LoVo (cell line): ENCODE data around the gene PDIA6.
"Not testable (repeated sequence)": the region's sequence is repeated elsewhere in the genome, so short reads cannot be mapped to it uniquely, and the experiment has no call there.

Experiments
- DNase-seq: peaks from one replicate; pipeline ENCODE4 v3.0.0-alpha.2; 2016; ENCODE audit warnings: low spot score

The PDIA6 gene

DNA sequence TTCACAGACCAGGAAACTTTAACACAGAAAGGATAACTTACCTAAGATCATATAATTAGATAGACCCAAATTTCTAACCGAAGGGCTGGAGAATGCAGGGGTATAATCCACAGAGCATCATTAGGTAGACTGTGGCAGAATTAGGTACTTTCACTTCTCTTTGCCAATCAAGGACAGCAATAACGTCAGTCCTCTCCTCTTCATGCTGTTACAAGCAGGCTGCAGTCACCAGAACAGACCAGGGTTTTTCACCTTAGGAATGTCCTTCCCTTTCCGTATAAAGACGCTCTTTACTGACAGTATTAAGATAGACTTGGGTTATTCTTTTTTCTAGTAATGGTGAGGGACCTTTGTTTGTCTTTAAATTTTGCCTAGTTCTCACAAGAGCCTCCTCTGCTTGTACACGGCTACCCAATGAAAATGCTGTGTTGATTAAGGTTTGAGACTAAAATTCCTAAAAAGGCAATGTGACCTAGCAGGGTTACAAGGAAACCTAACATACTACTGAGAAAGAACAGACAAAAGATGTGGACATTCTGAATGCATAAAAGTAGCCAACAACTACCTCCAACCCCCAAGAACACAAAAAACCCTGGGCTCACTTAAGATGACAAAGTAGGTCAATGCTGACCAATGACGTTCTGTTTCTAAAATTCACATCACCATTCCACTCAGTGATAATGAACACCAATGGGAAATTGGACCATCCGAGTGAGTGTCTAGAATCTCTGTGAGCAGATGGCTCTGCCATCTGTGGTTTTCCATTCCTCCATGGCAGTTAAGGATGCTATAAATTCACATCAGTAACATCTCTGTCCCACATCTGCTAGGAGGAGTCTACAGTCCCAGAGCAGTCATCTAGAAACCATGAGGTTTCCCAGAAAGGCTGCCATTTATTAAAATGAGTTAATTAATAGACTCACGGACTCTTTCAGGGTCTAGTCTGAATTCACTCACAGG lies 2.1 kb downstream of the PDIA6 start:
- DNase-seq = no peak

DNA sequence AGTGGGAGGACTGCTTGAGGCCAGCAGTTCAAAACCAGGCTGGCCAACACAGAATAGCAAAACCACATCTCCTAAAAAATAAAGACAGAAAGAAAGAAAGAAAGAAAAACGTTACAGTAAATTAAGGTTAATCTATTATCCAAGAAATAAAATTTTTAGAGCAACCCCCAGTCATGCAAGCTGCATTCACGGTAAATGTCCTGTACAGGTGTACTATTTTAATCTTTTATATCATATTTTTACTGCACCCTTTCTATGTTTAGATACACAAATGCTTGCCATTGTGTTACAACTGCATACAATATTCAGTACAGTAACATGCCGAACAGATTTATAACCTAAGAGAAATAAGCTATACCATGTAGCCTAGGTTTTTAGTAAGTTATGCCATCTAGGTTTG lies 6.0 kb downstream of the PDIA6 start:
- no peak for DNase-seq

DNA sequence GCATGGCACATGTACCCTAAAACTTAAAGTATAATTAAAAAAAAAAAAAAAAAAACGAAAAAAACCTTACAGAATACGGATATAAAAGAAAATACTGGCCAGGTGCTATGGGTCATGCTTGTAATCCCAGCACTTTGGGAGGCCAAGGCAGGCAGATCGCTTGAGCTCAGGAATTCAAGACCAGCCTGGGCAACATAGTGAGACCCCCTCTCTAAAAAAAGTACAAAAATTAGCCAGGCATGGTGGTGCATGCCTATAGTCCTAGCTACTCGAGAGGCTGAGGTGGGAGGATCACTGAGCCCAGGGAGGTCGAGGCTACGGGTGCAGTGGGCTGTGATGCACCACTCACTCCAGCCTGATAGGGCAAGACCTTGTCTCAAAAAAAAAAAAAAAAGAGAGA lies 6.6 kb downstream of the PDIA6 start:
- not testable (repeated sequence) for DNase-seq

GRCh38 chr2:10802657-10803056 lies 9.9 kb downstream of the PDIA6 start:
- no peak for DNase-seq

DNA sequence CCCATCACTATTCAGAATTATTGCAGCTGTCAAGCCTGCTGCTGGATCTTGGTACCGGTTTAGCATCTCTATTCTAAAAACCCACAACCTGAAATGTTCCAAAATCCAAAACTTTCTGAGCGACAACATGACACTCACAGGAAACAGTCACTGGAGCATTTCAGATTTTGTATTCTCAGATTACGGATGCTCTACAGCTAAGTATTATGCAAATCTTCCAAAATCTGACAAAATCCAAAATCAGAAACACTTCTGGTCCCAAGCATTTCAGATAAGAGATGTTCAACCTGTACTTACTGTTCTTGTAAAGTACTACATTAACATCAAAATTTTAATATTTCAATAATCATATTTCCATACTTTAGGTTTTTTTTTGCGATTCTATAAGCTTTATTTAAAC lies 12.4 kb downstream of the PDIA6 start:
- DNase-seq = no peak

- DNase-seq = no peak
Measured at GRCh38 chr2:10798783-10799182, 13.8 kb downstream of the PDIA6 start.

DNA sequence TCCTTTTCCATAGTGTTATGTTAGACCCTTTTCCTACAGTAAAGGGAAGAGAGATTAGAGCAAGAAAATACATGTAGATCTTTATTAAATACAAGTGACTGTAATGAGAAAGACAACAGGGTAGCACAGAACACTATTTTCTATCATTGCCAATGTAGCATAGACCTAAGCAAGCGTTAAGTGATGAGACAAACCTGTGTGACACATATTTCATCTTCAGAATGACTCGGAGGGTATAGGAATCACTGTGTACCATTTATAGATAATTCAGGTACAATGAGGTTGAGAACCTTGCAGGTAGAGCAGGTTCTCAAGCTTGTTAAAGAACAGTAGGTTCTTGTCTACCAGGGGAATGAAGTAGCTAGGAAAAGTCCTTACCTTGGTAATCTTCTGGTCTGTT lies 15.9 kb downstream of the PDIA6 start:
- DNase-seq = no peak

GRCh38 chr2:10795508-10796046 lies 17.0 kb downstream of the PDIA6 start:
- DNase-seq = no peak

GRCh38 chr2:10794876-10795275 lies 17.7 kb downstream of the PDIA6 start:
- no peak for DNase-seq

DNA sequence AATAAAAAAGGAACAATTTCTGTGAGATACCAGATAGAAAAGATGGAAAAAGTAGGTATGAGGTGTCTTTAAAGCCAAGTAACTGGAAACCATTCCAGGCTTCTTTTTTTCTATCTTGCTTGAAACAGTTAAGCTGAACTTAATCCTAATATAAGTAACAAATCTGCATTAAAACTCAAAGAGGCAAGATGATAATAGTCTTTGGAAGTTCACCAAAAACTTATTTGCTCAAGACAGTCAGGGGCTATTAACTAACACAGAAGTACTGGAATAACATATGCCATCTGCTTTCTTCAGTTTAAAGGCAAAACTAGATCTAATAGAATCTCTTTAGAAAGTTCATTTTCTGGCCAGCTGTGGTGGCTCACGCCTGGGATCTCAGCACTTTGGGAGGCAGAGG lies 18.8 kb downstream of the PDIA6 start:
- no peak for DNase-seq

- DNase-seq = no peak
Measured at GRCh38 chr2:10792660-10793400, 19.8 kb downstream of the PDIA6 start.

- DNase-seq = no peak
Measured at GRCh38 chr2:10792001-10792634, 20.5 kb downstream of the PDIA6 start.

GRCh38 chr2:10790228-10790973 lies 22.2 kb downstream of the PDIA6 start:
- DNase-seq = no peak

DNA sequence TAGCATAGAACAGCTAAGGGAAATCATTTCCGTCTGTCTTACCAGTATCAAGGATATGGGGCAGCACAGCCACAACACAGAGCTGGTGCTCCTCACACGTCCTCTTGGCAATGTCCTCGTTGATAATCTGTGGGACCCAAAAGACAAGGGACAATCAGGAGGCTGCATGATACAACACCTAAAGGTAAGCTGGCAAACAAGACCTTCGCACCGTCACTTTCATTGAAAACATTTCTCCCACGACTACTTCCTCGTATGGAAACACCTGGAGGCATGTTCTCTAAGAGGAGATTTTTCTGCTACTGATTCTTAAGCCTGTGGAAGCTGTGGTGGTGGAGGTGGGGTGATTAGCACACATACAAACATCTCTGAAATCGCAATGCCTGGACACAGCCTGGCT lies 23.7 kb downstream of the PDIA6 start:
- no peak for DNase-seq

GRCh38 chr2:10787176-10787968 lies 25.2 kb downstream of the PDIA6 start:
- DNase-seq = no peak

- DNase-seq = no peak
Measured at GRCh38 chr2:10786240-10786982, 26.2 kb downstream of the PDIA6 start.

DNA sequence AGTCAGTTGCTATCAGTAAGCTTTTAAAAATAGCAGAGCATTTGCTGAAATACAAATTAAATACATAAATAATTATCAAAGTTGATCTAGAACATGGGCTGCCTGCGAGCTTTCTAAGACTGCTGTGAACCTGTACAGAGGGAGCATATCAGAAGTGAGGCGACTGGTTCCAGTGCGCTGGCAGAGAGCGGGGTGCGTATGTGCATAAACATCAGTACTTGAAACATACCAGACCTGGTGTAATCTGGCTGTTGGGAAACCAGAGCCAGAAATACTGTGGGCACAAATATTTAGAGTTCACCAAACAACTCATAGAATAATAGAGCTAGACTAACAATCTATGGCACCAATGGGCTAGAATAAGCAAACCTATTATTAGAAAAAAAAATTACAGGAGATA lies 27.3 kb downstream of the PDIA6 start:
- DNase-seq = no peak

GRCh38 chr2:10784719-10785118 lies 27.9 kb downstream of the PDIA6 start:
- DNase-seq = no peak

GRCh38 chr2:10783421-10783820 lies 29.2 kb downstream of the PDIA6 start:
- DNase-seq = no peak

DNA sequence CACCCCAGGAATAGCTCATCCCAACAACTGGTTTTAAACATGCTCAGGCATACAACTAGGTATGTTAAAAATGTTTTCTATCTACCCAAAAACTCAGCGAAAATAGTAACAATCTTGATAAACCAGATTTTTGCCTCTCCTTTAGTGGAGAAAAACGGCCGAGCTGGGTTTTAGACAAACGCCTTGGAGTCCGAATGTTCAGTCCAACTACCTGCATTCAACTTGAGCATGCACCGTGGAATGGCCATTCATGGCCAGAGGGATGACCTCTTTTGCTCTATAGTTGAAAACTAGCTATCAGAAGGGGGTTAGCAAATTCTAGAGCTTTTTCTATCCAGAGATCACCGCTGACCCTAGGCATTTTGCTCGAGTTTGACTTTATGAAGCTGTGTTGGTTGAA lies 30.8 kb downstream of the PDIA6 start:
- DNase-seq = no peak
